GM06990 (cell line): ENCODE data around the gene CAMK2N1.

Source experiments
- DNase-seq: peaks from one replicate; pipeline ENCODE4 v3.0.0-alpha.2; 2011; ENCODE audit not compliant: insufficient read length; ENCODE audit errors: extremely low read depth
- H3K27me3 ChIP-seq: replicated peaks from 2 replicates; pipeline ENCODE4 v1.6.0; 2011; ENCODE audit warnings: low read length; ENCODE audit not compliant: control insufficient read depth, insufficient read depth
- H3K36me3 ChIP-seq: 2 replicates; pipeline ENCODE4 v1.5.1; 2011; ENCODE audit warnings: low read length; ENCODE audit not compliant: control insufficient read depth, insufficient read depth
- H3K4me3 ChIP-seq: replicated peaks from 2 replicates; pipeline ENCODE4 v1.5.1; 2011; ENCODE audit warnings: low read depth, mild to moderate bottlenecking, control low read depth, low read length
- CTCF ChIP-seq: IDR thresholded peaks from 2 replicates; pipeline ENCODE4 v1.5.1; 2011; ENCODE audit warnings: low read length, control low read depth, mild to moderate bottlenecking, inconsistent platforms; ENCODE audit not compliant: insufficient read depth, poor library complexity, severe bottlenecking

Gene CAMK2N1

DNA sequence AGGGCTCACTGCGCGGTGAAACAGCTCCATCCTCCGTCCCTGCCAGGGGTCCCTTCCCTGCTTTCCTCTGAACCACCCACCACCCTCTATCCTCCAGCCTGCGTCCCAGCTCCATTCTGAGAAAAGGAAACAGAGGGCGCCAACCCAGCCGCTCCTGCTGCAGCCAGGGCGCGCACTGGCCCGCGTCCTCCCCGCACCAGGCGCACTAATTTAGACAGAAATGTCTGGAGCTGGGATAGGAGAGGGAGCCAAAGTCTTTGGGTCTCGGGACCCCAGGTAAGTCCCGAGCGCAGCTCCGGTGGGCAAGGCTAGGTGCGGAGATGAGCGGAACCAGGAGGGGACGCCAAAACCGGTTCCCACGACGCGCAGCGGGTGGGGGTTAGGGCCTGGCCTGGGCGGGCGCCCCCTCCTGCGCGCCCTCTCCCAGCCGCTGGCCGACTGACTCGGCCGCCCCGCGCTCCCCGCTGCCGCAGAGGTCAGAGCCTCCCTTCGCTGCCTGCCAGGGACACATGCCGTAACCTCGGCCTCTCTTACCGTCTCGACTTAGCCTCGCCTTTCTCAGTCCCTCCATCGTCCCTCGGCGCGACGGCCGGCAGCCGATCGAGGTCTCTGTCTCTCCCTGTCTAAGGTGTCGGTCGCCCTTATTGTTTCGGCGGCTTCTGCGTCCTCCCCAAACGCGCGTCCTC, 2.0 kb downstream of the CAMK2N1 start:
- TF ChIP-seq CTCF: no peak
- H3K4me3 ChIP-seq: no peak overlapping the region
- no peaks in the 10 kb centered on the region; the same call in none of the 2 replicates for H3K27me3 ChIP-seq
- H3K36me3 ChIP-seq: no peaks in the 10 kb centered on the region
- DNase-seq: no peak

DNA sequence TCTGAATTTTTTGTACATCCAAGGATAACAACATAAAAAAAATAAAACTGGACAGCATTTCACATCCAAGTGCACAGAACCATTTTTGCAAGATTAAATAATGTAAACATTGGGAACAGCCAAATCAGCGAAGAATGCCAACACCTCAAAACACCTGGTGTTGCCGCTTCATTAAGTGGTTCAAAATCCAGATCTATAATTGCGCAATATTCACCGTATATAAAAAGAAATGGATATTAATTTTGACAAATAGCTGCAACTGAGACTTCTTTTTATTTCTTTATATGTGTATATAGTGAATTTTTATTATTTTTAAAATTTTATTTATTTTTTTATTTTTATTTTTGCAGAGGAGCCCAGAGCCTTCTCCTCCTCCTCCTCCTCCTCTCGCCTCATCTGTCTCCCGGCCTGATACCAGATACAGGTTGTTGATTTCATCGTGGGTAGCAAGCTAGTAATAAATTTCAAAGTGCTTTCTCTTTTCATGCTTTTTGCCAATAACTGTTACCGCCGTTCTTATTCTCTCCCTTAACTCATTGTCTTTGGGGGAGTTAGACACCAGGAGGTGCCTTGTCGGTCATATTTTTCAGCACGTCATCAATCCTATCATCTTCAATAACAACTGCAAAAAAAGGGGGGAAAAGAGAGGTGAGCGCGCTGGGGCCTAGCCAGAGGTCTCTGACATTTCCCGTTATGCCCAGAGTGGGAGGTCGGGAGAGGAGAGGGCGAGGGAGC, 2.7 kb downstream of the CAMK2N1 start:
- H3K27me3 ChIP-seq: no peaks in the 10 kb centered on the region; the same call in 1 of the 2 replicates
- TF ChIP-seq CTCF: no peak
- DNase-seq: no peak
- H3K4me3 ChIP-seq: no peak overlapping the region
- no peaks in the 10 kb centered on the region for H3K36me3 ChIP-seq

GRCh38 chr1:20481643-20482498, 4.1 kb downstream of the CAMK2N1 start:
- H3K27me3 ChIP-seq: no peaks in the 10 kb centered on the region; the same call in 1 of the 2 replicates
- H3K4me3 ChIP-seq: no peak overlapping the region

DNA sequence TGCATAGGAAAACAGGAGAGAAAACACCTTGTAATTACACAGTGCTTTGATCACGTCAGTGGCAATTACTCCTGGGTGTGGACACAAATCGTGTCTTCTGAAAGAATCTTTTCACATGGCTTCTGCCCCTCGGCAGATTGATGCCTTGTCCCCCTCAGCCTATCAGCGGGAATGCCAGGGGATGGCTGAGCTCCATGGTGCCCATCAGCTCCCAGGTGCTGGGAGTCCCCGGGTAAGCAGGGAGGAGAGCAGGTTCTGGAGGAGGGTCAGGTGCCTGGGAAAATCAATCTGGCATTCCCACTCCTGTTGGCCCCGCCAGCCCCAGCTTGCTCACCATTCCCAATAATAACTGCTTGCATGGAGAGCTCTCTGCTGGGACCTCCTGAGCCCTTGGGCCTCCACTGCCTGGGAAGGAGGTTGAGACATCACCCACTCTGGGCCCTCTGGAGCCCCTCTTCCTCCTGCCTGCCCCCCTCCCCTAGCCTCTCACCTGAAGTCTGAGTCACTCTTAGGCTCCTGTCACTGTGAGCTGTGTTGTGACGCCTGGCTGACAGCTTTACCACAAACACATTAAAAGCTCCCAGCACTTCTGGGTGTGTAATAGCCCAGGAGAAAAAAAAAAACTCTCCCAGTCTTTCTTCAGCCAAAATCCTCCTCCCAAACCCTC, 4.9 kb downstream of the CAMK2N1 start:
- no peak for TF ChIP-seq CTCF

More at GRCh38 chr1:20481643-20482498, 4.1 kb downstream of the CAMK2N1 start:
- TF ChIP-seq CTCF: no peak
- no peaks in the 10 kb centered on the region for H3K36me3 ChIP-seq
- no peak for DNase-seq

DNA sequence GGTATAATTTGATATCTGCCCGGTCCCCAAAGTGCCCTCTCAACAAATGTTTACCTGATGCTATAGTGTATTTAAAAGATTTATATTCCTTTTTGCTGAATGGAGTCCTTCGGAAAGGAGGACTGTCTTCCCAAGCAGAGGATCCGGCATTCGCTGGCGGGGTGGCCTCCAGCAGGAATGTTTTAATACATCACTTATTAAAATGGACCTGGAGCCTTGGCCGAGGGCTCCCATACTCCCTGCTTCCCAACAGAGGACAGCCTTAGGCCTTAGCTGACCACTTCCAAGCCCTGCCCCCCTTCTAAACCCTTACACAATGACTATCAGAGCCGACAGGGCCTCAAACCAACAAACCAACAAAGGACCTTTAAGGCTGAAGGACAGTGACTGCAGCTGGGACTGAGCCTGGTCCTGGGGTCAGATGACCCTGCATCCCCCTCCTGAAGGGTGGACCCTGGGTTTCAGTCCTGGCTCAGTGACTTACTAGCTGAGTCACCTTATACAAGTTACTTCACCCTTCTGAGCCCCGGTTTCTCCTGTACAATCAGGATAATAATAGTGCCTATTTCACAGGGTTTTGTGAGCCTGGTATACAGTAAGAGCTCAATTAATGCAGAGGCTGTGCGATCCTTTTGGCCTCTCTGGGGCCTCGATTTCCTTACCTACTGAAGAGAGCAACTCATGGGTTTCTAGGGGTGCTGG, 5.6 kb downstream of the CAMK2N1 start:
- DNase-seq: no peak
- no peaks in the 10 kb centered on the region; the same call in 1 of the 2 replicates for H3K27me3 ChIP-seq
- no peaks in the 10 kb centered on the region for H3K36me3 ChIP-seq
- no peak overlapping the region for H3K4me3 ChIP-seq
- no peak for TF ChIP-seq CTCF

More for the DNA sequence above, 4.9 kb downstream of the CAMK2N1 start:
- no peak for DNase-seq
- H3K36me3 ChIP-seq: no peaks in the 10 kb centered on the region
- no peaks in the 10 kb centered on the region; the same call in 1 of the 2 replicates for H3K27me3 ChIP-seq
- no peak overlapping the region for H3K4me3 ChIP-seq
